GM10248 (cell line): Measurements from ENCODE around the gene LRRC56.

Source experiments
- CTCF ChIA-PET: fragments of 300-600 bp; sonication (Branson Sonifier 250); formaldehyde crosslinking; extraction: SDS; loops from one replicate; lab custom pipeline; 2021; ENCODE audit warnings: antibody characterized with exemption; lab: Yijun Ruan, JAX
- POLR2A ChIA-PET: fragments of 350-650 bp; sonication (Branson Sonifier 250); formaldehyde crosslinking; extraction: SDS; loops from one replicate; lab custom pipeline; 2020; ENCODE audit warnings: antibody characterized with exemption; lab: Yijun Ruan, JAX
- DNase-seq: peaks from one replicate; pipeline ENCODE4 v3.0.0; 2012; ENCODE audit errors: extremely low spot score
- TF ChIP-seq, protein P1 (sequence below): IDR thresholded peaks from 2 replicates; pipeline ENCODE4 v1.5.1; 2012; ENCODE audit warnings: mild to moderate bottlenecking, low read depth; ENCODE audit errors: extremely low read depth, missing control alignments, control extremely low read depth

LRRC56 gene

DNA sequence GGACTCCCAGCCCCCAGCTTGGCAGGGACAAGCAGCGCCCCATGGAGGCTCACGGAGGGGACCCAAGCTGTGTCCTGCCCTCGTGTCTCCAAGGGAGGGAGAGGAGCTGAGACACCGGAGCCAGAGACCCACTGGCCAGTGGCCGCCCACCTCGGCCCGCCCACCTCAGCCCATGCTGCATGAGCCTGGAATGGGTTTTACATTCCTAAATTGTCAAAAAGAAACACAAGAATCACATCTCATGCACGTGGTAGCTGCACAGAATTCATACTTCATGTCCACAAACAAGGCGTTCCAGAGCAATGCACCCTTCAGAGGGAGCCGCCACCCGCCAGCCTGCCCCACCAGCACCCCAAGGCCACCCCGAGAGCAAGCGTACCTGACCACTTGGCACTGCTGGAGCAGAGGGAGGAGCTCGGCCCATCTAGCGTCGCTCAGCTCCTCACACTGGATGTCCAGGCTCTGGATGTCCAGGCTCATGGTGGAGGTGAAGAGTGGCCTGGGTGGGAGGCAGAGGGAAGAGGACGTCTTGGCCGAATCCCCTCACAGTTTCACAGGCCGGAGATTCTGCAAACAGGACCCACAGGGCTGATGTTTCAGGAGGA lies 35.5 kb upstream of the LRRC56 start:
- POLR2A ChIA-PET, result no interaction called here
- CTCF ChIA-PET, result interaction anchor here (1.1 to 1.7 kb wide), 3 partner anchors 9 to 54 kb away, joined by 3 to 6 read pairs (median 3); no protein-coding TSS in a partner anchor
- TF ChIP-seq, protein P1, sequence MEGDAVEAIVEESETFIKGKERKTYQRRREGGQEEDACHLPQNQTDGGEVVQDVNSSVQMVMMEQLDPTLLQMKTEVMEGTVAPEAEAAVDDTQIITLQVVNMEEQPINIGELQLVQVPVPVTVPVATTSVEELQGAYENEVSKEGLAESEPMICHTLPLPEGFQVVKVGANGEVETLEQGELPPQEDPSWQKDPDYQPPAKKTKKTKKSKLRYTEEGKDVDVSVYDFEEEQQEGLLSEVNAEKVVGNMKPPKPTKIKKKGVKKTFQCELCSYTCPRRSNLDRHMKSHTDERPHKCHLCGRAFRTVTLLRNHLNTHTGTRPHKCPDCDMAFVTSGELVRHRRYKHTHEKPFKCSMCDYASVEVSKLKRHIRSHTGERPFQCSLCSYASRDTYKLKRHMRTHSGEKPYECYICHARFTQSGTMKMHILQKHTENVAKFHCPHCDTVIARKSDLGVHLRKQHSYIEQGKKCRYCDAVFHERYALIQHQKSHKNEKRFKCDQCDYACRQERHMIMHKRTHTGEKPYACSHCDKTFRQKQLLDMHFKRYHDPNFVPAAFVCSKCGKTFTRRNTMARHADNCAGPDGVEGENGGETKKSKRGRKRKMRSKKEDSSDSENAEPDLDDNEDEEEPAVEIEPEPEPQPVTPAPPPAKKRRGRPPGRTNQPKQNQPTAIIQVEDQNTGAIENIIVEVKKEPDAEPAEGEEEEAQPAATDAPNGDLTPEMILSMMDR, result no peak

DNA sequence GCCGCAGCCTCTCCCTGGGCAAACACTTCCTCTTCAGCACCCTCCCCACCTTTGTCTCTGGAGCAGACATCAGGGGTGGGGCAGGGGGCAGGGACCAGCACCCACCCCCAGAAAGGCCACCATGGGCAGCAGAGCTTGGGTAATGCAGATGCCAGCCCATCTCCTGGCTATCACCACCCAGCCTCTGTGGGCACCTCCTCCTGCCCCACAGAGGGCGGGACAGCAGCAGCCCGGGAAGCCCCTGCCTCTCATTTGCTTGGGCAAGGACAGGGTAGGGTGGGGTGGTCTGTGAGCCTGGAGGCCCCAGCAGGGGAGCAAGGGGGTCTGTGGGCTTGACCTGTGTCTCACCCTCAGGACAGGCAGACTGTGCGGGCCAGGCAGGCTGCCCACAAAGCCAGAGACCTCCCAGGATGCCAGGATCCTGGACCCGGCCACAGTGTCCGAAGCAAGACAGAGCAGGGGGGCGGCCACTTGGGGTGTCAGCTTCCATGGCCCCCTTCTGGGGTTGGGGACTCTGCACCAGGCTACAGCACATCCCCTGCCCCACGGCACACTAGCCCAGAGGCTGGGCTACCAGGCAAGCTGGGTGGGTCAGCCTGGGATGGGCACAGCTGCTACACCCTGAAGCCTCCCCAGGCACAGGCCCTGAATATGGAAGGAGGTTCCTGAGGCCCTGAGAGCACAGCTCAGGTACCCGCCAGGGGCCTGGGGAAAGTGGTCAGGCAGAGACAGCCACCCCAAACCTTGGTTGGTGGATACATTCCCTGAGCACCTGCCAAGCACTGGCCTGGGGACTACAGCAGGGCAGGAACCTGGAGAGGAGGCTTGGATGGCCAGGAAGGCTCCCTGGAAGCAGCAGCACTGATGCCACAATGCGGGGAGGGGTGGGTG lies 34.8 kb upstream of the LRRC56 start:
- no peak for DNase-seq
- CTCF ChIA-PET, result interaction anchor here (1.1 to 1.7 kb wide), 5 partner anchors 9 to 175 kb away, joined by 3 to 6 read pairs (median 3); no protein-coding TSS in a partner anchor
- TF ChIP-seq, protein P1, result no peak
- POLR2A ChIA-PET, result no interaction called here

More for the DNA sequence above, 35.5 kb upstream of the LRRC56 start:
- no peak for DNase-seq

DNA sequence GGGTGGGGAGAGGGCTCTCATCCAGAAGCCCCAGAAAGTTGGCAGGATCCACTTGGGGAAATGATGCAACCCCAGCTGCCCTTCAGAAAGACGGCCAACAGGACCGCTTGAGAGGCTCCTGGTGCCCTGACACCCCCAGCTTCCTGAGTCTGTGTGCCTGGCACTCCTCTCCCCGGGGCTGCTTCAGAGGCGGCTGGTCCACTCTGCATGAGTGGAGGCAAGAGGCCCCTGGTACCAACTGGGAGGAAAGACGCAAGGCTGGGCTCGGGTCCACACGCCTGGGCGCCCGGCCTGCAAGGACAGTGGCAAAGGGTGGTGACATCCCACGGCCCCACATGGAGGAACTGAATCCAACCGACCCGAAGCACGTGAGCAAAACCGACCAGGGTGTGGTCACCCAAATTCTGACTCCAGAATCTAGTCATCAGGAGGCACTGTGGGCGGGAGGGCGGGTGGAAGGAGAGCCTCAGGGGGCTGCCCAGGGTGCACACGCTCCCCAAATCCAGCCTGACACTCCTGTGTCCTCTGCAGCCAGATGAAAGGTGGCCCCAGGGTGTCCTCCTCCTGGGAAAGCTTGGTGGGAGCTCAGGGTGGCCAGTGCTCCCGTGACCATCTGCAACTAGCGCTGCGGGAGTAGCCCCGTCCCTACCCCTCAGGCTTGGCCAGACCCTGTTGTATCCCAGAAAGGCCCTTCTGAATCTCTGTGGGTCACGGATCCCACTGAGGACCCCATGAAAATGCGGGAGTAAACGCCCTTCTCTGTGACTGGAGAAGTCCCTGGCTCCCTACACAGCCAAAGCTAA lies 33.9 kb upstream of the LRRC56 start:
- peak; percentile 69 for DNase-seq
- CTCF ChIA-PET, result interaction anchor here (1.1 to 7.2 kb wide), 4 partner anchors 15 to 176 kb away, joined by 3 to 55 read pairs (median 5); no protein-coding TSS in a partner anchor
- POLR2A ChIA-PET, result no interaction called here
- TF ChIP-seq, protein P1, result no peak

DNA sequence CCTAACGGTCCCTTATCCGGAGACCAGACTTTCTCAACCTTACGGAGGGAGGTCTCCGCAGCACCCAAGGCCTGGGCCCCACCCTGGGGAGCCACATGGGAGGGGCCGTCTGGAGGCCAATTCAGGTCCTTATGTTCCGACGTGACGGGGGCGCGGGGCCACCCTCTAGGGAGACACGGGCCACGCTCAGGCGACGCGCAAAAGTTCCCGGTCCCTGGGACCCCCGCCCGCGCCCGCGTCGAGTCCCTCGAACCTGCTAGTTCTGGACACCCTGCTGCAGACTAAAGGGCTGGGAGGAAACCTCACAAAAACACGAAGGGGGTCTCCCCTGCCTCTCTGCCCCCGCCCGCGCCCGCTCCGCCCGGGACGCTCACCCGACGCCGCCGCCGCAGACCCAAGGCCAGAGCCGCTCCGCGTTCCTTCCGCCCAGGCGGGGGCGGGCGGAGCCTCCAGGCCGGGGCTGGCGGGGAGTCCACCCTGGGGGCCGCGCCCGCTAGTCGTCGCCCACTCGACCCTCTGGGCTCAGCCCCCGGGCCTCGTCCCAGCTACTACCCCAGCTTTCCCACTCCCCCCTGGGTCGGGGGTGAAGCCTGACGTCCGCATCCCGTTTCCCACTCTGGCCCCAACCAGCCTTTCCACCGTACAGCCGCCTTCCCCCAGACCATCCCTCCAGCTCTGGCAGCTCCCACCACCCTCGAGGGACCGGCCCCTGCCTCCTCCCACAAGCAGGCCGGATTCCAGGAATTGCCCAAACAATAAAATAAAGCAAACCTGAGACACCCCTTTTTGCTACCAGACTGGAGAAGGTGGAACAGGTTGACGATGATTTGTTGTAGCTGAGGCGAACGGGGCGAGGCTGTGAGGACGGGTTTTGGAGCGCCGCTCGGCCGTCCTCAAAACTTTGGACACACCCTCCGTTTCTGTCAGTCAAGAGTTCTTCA lies 33.0 kb upstream of the LRRC56 start:
- DNase-seq, result no peak
- CTCF ChIA-PET, result interaction anchor here (1.1 to 7.2 kb wide), 4 partner anchors 14 to 72 kb away, joined by 3 to 55 read pairs (median 5); no protein-coding TSS in a partner anchor
- TF ChIP-seq, protein P1, result no peak
- POLR2A ChIA-PET, result no interaction called here

DNA sequence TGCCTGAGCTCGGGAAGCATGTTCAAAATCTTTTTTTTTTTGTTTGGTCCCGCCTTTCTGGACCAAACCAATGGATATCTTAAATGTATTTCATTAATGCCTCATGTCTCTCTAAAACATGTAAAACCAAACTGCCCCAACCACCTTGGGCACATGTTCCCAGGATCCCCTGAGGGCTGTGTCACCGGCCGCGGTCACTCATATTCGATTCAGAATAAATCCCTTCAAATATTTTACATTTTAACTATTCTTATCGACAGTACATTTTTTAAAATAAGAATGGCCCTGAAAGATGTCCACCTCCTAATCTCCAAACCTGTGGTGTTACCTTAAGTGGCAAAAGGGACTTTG lies 32.4 kb upstream of the LRRC56 start:
- TF ChIP-seq, protein P1, result no peak
- no peak for DNase-seq
- POLR2A ChIA-PET, result interaction anchor here (0.6 kb wide), 1 partner anchor 539 kb away, joined by 3 read pairs; no protein-coding TSS in a partner anchor
- CTCF ChIA-PET, result interaction anchor here (1.1 to 7.2 kb wide), 4 partner anchors 14 to 71 kb away, joined by 3 to 55 read pairs (median 5); no protein-coding TSS in a partner anchor
